ENCODE measurements around the gene XYLT1. TPM values are rescaled to one million over a fixed set of nuclear protein-coding genes. Genes with fewer than 3 reads are reported as not detected.

The XYLT1 gene
- total and polyA plus RNA-seq, 9 of the 15 experiments (the other 6 are each of a cell fraction or from before 2014, with no cell fraction given), result 0.03 to 0.09 (median 0.08) TPM; not detected in 6

DNA sequence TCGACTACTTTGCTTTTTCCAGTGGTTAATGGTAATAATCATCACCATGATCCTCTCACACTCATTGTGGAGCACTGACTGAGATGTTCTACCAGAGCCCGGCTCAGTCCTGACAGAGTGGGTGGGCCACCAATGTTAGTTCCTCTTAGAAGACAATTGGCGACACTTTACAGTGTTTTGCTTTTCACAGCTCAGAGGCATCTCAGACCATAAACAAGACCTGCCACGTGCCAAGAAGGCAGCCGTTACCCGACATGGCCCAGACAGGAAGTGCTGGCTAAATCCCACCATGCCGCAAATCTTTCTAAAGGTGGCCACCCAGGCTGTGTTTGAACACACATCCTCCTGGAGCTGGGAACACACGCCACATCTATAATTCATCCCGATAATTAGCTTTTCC, 103.7 kb downstream of the XYLT1 start (continued):
- TF ChIP-seq, protein P1, sequence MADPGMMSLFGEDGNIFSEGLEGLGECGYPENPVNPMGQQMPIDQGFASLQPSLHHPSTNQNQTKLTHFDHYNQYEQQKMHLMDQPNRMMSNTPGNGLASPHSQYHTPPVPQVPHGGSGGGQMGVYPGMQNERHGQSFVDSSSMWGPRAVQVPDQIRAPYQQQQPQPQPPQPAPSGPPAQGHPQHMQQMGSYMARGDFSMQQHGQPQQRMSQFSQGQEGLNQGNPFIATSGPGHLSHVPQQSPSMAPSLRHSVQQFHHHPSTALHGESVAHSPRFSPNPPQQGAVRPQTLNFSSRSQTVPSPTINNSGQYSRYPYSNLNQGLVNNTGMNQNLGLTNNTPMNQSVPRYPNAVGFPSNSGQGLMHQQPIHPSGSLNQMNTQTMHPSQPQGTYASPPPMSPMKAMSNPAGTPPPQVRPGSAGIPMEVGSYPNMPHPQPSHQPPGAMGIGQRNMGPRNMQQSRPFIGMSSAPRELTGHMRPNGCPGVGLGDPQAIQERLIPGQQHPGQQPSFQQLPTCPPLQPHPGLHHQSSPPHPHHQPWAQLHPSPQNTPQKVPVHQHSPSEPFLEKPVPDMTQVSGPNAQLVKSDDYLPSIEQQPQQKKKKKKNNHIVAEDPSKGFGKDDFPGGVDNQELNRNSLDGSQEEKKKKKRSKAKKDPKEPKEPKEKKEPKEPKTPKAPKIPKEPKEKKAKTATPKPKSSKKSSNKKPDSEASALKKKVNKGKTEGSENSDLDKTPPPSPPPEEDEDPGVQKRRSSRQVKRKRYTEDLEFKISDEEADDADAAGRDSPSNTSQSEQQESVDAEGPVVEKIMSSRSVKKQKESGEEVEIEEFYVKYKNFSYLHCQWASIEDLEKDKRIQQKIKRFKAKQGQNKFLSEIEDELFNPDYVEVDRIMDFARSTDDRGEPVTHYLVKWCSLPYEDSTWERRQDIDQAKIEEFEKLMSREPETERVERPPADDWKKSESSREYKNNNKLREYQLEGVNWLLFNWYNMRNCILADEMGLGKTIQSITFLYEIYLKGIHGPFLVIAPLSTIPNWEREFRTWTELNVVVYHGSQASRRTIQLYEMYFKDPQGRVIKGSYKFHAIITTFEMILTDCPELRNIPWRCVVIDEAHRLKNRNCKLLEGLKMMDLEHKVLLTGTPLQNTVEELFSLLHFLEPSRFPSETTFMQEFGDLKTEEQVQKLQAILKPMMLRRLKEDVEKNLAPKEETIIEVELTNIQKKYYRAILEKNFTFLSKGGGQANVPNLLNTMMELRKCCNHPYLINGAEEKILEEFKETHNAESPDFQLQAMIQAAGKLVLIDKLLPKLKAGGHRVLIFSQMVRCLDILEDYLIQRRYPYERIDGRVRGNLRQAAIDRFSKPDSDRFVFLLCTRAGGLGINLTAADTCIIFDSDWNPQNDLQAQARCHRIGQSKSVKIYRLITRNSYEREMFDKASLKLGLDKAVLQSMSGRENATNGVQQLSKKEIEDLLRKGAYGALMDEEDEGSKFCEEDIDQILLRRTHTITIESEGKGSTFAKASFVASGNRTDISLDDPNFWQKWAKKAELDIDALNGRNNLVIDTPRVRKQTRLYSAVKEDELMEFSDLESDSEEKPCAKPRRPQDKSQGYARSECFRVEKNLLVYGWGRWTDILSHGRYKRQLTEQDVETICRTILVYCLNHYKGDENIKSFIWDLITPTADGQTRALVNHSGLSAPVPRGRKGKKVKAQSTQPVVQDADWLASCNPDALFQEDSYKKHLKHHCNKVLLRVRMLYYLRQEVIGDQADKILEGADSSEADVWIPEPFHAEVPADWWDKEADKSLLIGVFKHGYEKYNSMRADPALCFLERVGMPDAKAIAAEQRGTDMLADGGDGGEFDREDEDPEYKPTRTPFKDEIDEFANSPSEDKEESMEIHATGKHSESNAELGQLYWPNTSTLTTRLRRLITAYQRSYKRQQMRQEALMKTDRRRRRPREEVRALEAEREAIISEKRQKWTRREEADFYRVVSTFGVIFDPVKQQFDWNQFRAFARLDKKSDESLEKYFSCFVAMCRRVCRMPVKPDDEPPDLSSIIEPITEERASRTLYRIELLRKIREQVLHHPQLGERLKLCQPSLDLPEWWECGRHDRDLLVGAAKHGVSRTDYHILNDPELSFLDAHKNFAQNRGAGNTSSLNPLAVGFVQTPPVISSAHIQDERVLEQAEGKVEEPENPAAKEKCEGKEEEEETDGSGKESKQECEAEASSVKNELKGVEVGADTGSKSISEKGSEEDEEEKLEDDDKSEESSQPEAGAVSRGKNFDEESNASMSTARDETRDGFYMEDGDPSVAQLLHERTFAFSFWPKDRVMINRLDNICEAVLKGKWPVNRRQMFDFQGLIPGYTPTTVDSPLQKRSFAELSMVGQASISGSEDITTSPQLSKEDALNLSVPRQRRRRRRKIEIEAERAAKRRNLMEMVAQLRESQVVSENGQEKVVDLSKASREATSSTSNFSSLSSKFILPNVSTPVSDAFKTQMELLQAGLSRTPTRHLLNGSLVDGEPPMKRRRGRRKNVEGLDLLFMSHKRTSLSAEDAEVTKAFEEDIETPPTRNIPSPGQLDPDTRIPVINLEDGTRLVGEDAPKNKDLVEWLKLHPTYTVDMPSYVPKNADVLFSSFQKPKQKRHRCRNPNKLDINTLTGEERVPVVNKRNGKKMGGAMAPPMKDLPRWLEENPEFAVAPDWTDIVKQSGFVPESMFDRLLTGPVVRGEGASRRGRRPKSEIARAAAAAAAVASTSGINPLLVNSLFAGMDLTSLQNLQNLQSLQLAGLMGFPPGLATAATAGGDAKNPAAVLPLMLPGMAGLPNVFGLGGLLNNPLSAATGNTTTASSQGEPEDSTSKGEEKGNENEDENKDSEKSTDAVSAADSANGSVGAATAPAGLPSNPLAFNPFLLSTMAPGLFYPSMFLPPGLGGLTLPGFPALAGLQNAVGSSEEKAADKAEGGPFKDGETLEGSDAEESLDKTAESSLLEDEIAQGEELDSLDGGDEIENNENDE (IDR thresholded peaks at IDR 0.05; ENCODE audit: low read depth, low read length), result no peak
- TF ChIP-seq RERE (CRISPR knock-in tag; IDR thresholded peaks at IDR 0.05; ENCODE audit: borderline replicate concordance), result no peak
- TF ChIP-seq PTTG1 (tag; IDR thresholded peaks at IDR 0.05; ENCODE audit: low read depth), result no peak
- TF ChIP-seq RFX7 (CRISPR knock-in tag; IDR thresholded peaks at IDR 0.05), result no peak

Measured in K562 (cell line).